Left forelimb (tissue), 1 donor: ENCODE measurements around the gene NRXN3.
"Not testable (repeated sequence)": the region's sequence is repeated elsewhere in the genome, so short reads cannot be mapped to it uniquely, and the experiment has no call there.

ENCODE experiments used
- DNase-seq: peaks from one replicate; pipeline ENCODE4 v3.0.0-alpha.2; 2018; ENCODE audit warnings: low spot score

NRXN3 gene

DNA sequence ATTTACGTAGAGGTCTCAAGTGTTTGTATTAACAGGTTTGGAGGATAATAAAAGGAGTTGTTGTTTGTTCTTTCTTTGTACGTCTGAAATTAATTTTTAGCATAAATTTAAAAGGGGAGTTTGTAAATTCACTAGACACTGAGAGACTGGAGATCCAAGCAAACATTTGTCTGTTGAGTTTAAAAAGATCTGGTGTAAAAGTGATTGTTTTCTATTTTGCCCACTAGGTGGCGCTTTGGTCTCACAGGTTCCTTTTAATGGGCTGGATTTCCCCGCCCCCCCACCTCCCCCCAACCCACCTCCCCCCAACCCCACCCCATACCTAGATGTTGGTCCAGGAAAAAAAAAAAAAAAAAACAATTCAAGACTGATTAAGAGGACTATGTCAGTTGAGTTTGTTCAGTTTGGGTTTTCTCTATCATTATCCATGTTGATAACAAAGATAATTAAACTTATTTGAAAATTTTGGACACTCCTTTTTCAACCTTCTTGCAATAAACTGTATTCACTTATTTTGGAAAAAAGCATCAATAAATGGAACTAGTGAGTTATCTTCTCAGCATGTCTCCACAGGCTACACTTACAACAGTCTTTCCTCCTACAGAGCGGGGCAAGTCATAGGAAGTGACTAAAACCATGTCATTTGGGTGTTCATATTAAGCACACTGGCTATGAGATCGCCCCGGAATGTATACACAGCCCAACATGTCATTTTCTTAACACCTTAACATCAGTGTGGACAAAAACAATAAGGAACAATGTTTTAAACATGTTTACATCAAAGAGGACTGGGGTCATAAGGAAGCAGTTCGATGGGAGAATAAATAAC, 841.1 kb downstream of the NRXN3 start:
- DNase-seq, result no peak

DNA sequence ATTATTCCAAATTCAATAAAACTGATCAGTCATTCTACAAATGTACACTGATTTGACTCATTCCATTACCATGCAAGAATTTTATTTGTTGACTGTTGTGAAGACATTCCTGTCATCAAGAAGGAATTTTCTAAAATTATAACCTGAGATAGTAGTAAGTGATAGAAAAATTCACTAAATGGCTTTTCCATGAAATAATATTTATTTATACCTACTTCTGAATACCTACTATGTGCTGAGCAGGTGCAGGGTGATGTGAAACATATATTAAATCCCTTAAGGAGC, 841.7 kb downstream of the NRXN3 start:
- no peak for DNase-seq

DNA sequence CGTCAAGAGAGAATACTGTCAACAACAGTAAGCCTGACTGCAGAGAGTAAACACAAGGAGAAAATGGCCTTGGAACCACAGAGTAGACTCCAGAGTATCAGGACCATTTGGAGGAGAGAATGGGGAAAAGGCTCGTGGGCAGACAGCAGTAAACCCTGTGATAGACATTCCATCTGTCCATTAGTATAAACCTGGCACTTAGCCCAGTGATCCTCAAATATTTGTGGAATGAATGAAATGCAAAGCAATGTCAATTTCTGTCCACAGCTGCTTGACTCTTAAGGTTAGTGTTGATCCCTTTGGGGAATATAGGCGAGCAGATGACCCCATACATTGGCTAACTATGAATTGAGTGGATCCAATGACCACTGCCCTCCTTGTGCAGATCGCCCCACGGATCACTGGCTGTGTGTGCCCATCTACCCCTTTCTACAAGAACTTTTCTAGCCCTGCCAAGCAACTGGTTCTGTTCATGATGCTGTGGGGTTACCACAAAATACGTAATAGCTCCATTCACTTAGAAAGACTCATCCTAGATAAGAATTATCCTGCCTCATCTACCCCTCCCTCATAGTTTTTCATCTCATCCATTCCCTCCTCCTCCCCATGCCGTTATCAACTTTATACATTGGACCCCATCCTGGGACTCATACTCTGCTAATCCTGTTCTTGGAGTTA, 846.8 kb downstream of the NRXN3 start:
- no peak for DNase-seq

DNA sequence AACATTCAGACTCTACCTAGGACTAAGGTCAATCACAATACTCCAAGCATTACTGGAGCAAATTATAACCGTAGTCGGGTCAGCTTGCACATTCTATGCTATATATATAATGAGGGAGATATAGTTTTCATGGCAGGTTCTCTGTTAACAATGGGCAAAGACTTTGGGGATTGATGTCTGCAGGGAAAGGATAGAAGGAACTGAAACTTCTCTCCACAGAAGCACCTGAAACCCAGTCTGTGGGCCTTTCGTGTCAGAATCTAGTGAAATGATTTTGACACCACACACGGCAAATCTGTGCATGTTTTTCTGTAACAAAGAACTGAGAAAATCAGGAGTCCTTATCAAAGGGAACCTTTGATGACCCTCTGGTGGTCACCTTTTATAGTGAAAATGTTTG, 847.4 kb downstream of the NRXN3 start:
- DNase-seq, result no peak

DNA sequence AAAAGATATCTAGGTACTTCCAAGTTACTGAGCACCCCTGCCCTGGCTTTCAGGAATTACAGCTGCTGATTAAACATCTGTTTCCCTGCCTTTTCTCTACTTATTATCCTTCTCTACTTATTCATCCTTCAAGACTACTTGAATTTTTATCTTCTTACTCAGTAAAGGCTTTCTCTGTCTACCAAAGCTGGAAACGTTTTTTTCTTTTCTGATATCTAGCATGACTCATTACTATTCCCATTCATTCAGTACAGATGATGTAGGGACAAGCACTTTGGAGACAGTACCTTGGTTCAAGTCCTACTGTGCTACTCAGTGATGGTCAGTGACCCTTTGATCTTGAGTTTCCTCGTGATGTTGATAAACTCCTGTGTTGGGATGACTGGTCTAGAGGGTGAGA, 848.7 kb downstream of the NRXN3 start:
- DNase-seq, result no peak

DNA sequence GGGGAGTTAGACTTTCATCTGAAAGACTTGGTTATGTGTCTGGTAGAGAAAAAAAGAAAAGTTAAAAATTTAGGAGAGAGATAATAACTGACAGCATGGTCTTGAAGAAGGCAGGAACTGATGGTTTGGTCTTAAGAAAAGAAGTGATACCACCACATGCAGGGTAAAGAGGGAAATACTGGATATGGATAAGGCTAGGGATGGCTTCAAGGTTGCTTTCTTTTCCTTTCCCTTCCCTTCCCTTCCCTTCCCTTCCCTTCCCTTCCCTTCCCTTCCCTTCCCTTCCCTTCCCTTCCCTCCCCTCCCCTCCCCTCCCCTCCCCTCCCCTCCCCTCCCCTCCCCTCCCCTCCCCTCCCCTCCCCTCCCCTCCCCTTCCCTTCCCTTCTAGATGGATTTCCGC, 849.7 kb downstream of the NRXN3 start:
- not testable (repeated sequence) for DNase-seq

DNA sequence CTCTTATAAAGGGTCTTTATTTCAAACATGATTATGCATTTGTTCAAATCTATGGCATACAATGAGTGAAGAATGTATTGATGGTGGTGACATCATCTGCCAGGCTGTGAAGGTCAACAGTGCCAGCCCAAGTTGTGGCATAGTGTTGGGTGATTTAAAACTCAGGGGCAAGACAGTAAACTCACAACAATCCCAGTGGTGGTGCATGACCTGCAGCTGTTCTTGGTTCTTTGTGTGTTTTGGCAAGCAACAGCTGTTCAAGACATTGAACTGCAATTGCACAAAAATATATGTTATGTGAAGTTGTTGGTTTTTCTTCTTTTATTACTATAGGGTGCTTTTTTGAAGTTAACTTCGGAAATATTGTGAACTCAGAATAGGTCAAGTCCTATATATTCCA, 851.6 kb downstream of the NRXN3 start:
- no peak for DNase-seq

DNA sequence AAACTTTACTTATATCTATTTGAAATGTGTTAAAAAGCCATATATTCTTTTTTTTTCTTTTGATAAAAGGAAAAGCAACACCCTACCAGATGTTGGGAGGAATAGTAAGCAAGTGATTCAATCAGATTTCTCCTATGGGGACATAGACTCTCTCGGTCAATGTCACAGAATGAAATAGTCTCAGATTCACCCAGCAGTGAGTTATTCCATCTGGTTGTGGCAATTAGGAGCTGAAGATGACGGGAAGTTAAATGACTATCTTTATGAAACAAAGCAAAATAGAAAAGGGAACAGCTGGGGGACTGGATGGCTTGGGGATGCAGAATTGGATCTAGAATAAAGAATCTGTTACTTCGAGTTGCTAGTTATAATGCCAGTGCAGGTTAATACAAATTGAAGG, 857.0 kb downstream of the NRXN3 start:
- DNase-seq, result no peak

DNA sequence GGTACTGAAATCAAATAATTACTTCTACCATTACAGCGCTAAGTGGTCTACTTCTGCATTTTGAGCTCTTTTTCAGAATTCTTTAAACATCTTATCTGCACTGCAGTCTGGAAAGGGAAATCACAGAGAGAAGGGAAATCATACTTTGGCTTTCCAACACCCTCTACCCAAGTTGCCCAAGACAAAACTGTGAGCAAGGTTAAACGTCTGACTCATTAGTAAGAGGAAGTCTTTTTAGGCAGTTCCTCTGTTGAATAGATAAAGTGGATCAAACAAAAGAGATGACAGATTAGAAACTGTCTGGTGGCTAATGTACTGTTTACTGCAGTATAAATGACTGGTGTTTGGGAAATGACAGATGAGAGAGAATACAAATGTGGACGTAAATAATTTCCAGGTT, 858.1 kb downstream of the NRXN3 start:
- DNase-seq, result no peak

DNA sequence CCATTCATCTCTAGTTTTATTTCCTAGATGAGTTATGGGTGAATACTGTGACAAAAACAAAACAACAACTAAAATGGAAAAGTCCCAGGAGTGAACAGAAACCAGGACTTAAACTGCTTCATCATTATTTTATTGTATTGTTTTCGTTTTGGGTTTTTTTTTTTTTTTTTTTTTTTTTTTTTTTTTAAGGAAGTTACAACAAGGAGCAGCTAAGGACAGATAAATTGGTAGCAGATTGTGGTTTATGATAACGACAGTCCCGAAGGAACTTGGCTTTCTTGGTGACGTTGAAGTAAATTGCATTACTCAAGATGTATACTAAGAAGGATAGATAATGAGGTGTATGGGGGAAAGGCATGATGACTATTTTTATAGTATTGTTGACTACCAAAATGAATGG, 866.3 kb downstream of the NRXN3 start:
- DNase-seq, result no peak

DNA sequence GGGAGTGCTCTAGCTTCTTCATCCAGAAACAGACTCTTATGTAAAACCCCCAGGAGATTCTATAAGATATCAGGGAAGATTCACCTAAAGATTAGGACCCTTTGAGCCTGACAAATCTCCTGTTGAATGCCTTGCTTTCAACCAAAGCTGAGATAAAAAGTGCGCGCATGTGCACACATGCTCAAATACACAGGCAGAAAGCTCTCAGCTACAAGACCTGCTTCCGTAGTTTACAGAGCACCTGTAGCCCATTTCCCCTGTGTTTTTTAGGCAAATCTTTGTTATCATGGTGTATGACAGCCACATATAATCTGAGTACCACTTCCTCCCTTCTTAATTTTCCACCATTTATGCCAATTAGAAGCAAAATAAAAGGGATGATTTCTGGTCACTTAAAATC, 866.9 kb downstream of the NRXN3 start:
- no peak for DNase-seq

DNA sequence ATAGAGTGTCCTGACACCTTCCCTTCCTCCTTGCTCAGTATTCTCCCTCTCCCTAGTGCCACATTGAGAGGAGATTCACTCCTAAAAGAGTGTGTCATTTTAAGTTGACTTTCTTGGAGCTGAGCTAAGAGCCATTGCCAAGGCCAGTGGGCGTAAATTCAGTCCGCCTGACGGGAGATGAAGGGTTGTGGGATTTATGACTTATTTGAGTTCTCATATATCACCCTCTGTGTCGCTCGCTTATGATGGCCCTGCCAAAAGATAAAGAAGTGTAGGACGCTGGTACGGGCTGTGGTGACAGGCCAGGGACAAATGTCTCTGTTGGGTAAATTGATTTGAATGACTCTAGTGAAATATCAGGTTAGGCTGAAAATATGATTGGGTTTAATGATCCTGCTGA, 867.4 kb downstream of the NRXN3 start:
- DNase-seq, result no peak

DNA sequence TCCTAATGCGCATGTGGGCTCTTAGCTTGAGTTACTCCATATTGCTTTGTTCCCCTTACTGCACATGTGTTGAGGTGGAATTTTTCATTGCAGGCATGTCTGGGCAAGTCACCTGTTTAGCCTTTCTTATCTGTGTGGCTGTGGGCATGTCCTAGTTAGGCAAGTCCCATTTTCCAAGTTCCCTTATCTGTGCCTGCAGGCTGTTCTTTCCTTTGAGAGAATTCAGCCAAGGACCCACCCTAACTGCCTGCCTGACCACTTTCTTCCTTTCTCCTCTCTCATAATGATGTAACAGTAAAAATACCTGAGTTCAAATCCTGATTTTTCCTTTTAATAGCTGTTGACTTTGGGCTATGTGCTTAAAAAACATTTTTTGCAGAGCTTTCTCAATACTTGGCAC, 870.6 kb downstream of the NRXN3 start:
- DNase-seq, result no peak

DNA sequence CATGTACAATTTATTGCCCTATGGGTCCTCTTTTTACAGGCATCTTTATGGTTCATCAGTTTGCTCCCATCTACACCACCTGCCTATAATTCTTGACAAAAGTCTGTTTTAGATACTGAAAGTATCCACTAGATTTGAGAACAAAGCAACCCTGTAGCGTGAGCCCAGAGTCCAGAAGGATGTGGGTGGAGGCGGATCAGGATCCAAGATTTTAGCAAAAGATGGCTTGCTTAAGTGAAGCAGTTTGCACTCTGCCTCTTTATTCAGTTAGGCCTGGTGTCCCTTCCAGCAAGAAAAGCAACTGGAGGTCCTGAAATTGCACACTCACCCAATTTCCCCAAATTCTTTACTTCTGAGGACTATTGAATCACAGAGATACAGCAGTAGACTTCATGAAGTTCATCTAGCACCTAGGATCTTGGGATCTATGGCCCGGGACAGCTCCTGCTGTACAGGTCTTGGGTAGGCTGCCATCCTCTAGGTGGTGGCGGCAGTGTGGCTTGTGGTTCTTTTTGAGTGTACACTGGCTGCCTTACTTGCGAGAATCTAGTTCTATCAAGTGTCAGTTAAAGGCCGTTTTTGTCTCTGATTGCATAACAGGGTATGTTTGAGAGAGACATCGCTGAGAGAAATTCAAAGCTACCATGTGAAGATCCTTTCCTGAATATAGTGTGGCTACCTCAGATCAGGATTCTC, 873.2 kb downstream of the NRXN3 start:
- DNase-seq, result no peak

DNA sequence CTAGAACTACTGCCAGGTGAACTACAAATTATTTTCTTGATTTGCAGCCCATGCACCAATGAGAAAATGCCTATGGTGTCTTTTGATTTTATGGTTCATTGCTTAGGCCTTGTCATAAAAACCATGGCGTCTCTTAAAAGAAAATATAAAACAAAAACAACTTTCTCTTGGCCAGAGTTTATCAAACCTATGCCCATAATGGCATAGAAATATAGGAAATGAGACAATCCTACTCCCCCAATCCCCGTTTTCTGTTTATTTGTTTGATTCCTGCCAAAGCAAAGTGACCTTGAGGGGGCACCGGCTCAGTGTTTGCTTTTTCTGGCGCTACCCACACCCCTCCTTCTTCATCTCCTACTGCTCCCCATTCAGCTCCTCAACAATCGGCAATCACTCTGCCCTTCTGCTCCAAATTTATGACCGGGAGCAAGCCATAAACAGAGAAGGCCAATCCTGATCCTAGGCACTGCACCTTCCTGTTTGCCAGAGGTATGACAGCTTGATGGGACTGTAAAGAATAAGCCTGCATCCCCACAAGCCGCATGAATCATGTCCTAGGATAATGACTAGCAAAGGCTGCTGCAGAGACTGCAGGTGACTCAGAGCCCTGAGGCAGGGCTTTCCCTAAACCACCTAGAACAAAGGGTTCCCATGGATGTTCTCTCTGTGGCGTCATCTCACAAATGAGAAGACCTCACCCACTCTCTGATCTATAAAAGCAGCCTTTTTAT, 874.9 kb downstream of the NRXN3 start:
- DNase-seq, result no peak

DNA sequence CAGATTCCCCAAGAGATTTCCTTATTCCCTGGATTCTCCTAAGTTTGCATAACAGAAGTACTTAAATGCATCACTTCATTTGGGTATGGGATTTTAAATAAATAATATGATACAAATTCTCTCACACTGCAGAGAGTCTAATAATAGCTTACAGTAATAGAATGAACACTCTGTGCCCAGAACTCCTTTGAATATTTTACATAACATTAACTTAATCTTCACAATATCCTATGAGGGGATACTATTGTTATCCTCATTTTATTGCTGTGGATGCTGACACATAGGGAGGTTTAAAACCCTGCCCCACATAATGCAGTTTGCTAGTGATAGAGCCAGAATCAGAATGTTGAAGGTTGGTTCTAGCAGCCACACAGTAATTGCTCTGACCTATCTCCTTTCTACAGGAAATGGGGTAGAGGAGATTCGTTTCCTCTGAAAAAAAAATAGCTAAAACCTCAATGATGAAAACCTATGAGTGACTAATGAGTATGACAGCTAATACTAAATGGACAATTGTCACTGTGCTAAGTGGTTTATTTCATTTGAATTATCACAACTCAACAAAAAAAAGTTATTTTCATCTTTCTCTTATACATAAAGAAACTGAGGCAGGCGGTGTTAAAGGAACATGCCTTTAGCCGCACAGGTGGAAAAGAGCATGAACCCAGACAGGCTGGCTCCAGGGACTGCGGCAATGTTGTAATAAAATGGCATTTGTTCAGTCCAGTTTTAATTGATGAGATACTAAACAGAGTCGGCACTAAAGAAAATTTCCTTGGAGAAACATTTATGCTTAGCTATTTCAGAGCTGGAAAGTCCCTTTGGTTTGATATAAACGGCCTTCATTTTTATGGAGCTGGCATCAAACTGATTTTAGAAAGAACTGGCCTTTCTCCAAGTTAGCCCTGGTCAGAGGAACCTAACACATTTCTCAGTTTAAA, 880.9 kb downstream of the NRXN3 start:
- no peak for DNase-seq

DNA sequence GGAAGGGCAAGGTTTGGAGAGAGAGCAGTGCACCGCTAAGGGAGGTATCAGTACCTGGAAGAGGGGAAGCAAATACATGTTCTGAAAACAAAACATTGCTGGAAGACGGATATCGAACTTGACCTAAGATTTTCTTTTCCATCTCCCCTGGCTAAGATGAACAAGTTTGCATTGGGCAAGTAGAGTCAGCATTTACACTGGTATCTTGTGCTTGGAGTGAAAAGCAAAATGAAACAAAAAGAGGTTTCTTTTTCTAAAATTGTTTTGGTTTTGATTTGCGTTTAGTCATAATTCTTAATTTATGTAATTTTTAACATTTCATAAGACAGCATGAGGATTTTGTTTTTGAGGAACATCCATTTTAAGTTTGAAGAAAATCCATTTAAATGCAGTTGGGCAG, 881.6 kb downstream of the NRXN3 start:
- no peak for DNase-seq

DNA sequence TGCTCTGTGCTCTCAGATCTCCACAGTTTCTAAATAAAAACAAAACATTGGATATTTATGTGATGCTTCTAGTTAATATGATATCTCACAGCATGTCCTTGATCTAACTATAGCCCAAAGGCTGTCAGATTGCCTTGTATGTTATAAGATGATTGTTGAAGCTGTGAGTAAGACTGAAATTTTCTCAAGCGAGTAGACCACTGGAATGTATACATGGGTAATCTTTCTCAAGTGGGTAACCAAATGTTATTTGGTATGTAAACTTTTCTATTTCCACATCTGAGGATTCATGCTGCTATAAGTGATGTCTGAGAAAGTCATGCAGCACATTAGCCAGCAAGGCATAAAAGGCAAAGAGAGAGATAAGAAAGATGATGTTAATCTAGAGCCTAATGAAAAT, 886.7 kb downstream of the NRXN3 start:
- DNase-seq, result no peak

DNA sequence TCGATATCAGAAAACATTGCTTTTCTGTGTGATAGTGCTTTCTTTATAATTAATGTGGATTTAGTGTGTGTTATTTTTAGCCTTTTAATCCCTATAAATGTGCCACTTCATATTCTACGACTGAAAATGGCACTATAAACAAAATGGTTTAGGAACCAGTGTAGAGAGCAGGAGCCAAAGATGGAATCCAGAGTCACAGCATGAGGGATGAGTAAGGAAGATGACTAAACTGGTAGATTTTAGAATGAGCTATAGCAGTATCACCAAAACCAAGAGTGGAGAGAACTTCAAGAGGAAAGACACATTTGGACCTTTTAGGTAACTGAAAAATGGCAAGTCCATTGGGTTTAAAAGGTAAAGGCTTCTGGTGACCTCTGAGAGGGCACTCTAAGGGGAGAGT, 887.2 kb downstream of the NRXN3 start:
- no peak for DNase-seq

DNA sequence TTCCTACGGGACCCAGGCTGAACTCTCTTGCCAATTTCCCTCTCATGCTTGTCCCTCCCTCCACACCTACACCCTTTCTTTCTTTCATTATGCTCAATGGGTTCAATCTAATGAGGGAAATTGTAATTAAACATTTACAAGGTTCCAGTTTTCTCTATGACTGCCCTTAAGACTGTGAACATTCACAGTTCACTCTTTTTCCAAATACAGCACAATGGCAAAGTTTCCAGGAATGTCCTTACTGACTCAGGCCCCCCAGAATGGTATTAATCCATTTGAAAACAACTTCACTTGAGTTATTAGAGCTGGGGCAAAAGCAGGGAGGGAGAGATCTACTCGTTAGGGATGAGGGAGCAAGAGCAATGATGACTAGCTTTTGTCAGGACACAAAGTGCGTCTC, 892.1 kb downstream of the NRXN3 start:
- no peak for DNase-seq

DNA sequence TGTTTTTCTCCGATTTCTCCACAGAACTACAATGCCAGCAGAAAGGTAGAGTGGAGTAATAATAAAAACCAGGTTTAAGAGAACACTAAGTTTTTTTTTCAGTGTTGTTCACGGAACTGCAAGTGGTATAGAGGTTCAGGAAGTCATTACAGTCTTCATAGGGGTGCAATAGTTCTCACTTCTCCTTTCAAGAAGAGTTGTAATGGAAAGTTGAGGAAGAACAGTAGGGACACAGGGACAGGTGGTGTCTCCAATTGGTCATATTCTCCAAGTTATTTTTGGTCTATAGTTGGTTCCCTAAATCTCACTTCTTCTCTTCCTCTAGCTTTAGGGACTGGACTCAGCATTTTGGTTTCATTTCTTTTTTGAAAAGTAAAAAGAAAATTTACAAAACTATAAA, 894.0 kb downstream of the NRXN3 start:
- no peak for DNase-seq

DNA sequence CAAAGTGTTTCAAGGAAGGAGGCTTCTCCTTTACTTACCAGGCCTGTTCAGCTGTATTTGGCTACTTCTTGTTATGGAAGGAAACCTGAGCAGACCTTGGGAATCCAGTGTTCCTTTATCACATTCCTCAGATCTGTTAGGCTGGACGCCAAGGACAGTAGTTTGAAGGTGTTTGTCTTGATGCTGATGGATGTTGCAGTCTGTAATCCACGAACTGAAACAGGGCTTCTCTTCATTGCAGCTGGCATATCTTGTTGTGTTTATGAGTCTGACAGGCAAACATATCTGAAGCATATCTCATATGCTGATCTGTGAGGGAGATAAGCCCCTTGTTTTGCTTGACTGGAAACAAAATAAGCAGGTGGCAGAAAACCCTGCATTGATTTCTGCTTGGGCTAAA, 904.3 kb downstream of the NRXN3 start:
- DNase-seq, result no peak
